ENCODE results near the gene PAQR8.

DNA sequence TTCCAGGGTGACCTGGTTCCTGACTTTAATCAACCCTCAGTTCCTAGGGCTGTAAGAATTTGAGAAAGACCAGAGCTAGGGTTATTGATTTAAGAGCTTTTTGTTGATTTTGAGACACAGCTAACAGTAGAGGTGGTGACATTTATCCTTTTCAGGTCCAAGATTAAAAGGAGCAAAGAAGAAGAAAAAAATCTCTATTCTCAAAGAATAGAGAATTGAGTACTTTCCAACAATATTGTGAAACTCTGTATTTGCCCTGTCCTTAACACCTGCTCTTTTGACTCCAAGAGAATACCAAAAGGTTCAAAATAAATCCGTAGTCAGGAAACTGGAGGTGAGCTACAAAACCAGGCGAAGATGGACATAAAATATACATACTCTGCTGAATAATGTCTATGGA lies 7.3 kb downstream of the PAQR8 start:
- TF ChIP-seq TAF1 (IDR thresholded peaks at IDR 0.05; ENCODE audit: low read depth) (no peak), EP300 (IDR thresholded peaks at IDR 0.05; ENCODE audit: borderline replicate concordance) (no peak), FOXM1 (IDR thresholded peaks at IDR 0.05; ENCODE audit: borderline replicate concordance, low read depth) (no peak), YY1 (IDR thresholded peaks at IDR 0.05; ENCODE audit: low read depth) (no peak), RAD21 (IDR thresholded peaks at IDR 0.05; ENCODE audit: low read depth) (no peak), EGR1 (IDR thresholded peaks at IDR 0.05) (no peak)
